ENCODE measurements around the gene EPPIN. TPM values are rescaled to one million over a fixed set of nuclear protein-coding genes. Genes with fewer than 3 reads are reported as not detected.
"Not testable (repeated sequence)": the region's sequence is repeated elsewhere in the genome, so short reads cannot be mapped to it uniquely, and the experiment has no call there.

The EPPIN gene
- total and polyA plus RNA-seq, 2 donors (not counting 1 experiment from before 2014, with no cell fraction given): not detected

DNA sequence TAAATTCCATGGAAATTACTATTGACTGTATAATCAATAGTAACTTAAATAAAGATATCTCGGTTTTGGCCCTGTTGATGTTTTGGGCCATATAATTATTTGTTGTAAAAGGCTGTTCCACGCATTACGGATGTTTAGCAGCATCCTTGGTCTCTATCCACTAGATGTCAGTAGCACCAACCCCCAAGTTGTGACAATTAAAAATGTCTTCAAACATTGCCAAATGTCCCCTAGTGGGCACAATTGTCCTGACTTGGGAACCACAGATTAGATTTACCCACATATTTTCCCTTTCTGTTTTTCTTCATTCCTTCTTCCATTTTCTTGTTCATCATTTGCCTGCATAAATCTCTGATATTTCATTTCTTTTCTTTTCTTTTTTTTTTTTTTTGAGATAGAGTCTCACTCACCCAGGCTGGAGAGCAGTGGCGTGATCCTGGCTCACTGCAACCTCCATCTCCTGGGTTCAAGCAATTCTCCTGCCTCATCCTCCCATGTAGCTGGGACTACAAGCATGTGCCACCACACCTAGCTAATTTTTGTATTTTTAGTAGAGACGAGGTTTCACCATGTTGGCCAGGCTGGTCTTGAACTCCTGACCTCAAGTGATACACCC is 45.5 kb upstream of the EPPIN start:
- TF ChIP-seq EZH2 (IDR thresholded peaks at IDR 0.05; ENCODE audit: low read length, missing control alignments): no peak
- TF ChIP-seq, protein P1, sequence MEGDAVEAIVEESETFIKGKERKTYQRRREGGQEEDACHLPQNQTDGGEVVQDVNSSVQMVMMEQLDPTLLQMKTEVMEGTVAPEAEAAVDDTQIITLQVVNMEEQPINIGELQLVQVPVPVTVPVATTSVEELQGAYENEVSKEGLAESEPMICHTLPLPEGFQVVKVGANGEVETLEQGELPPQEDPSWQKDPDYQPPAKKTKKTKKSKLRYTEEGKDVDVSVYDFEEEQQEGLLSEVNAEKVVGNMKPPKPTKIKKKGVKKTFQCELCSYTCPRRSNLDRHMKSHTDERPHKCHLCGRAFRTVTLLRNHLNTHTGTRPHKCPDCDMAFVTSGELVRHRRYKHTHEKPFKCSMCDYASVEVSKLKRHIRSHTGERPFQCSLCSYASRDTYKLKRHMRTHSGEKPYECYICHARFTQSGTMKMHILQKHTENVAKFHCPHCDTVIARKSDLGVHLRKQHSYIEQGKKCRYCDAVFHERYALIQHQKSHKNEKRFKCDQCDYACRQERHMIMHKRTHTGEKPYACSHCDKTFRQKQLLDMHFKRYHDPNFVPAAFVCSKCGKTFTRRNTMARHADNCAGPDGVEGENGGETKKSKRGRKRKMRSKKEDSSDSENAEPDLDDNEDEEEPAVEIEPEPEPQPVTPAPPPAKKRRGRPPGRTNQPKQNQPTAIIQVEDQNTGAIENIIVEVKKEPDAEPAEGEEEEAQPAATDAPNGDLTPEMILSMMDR (conservative IDR thresholded peaks at IDR 0.05 in 1 of 2, IDR thresholded peaks at IDR 0.05 in 1 of 2; ENCODE audit: low read depth in 1 of 2, low read length in 2 of 2): peak; percentile 43 to 44
- H2AFZ ChIP-seq (ENCODE audit: low read length): no peak overlapping the region
- H3K4me2 ChIP-seq (ENCODE audit: extremely low read depth, insufficient read depth, low read length): no peak overlapping the region
- H3K9me3 ChIP-seq (ENCODE audit: control insufficient read depth, insufficient read depth, low read depth, low read length): no peaks in the 10 kb centered on the region
- H3K27me3 ChIP-seq (ENCODE audit: control insufficient read depth, insufficient read depth, low read length): no peaks in the 10 kb centered on the region
- H3K79me2 ChIP-seq (ENCODE audit: control insufficient read depth, insufficient read depth, low read length): no peaks in the 10 kb centered on the region
- peak; percentile 17 to 19 for DNase-seq (ENCODE audit: low read depth in 2 of 2)
- no peaks in the 10 kb centered on the region for H3K4me1 ChIP-seq (ENCODE audit: control insufficient read depth, extremely low read depth, insufficient read depth, low read length)
- no peaks in the 10 kb centered on the region for H4K20me1 ChIP-seq (ENCODE audit: control insufficient read depth, extremely low read depth, insufficient read depth, low read length)
- H3K27ac ChIP-seq (ENCODE audit: insufficient read depth, low read length): no peak overlapping the region
- H3K4me3 ChIP-seq (replicated peaks in 1 of 4; ENCODE audit: control extremely low read depth in 1 of 4, insufficient read depth in 1 of 4, low read depth in 3 of 4, low read length in 4 of 4): no peak overlapping the region
- no peaks in the 10 kb centered on the region for H3K36me3 ChIP-seq (ENCODE audit: control insufficient read depth, insufficient read depth, low read length)
- no peak overlapping the region for H3K9ac ChIP-seq (ENCODE audit: insufficient read depth, low read length)

DNA sequence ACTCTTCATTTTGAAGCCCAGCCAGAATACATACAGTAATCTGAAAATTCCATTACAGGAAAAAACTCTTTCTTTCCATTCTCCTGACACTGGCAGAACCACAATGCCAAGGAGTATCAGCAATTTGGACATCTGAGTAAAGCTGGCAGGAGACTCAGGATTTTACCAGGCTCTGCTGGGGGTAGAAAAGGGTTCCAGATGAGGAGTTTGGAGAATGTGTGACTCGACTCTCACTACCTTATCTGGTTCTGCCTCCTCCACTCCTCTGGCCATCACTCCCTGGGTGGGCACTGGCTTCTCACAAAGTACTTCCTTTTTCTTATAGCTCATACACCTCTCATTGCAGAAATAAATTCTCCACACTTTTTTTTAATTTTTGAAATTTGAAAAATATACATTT is 42.5 kb upstream of the EPPIN start:
- no peak overlapping the region for H3K27ac ChIP-seq (ENCODE audit: insufficient read depth, low read length)
- H3K4me1 ChIP-seq (ENCODE audit: control insufficient read depth, extremely low read depth, insufficient read depth, low read length): no peaks in the 10 kb centered on the region
- no peaks in the 10 kb centered on the region for H3K27me3 ChIP-seq (ENCODE audit: control insufficient read depth, insufficient read depth, low read length)
- no peak for TF ChIP-seq EZH2 (IDR thresholded peaks at IDR 0.05; ENCODE audit: low read length, missing control alignments)
- TF ChIP-seq, protein P1 (conservative IDR thresholded peaks at IDR 0.05 in 1 of 2, IDR thresholded peaks at IDR 0.05 in 1 of 2; ENCODE audit: low read depth in 1 of 2, low read length in 2 of 2): no peak
- no peak for DNase-seq (ENCODE audit: low read depth in 2 of 2)
- no peak overlapping the region for H3K4me3 ChIP-seq (replicated peaks in 1 of 4; ENCODE audit: control extremely low read depth in 1 of 4, insufficient read depth in 1 of 4, low read depth in 3 of 4, low read length in 4 of 4)
- H3K9me3 ChIP-seq (ENCODE audit: control insufficient read depth, insufficient read depth, low read depth, low read length): no peaks in the 10 kb centered on the region
- no peak overlapping the region for H2AFZ ChIP-seq (ENCODE audit: low read length)
- H3K36me3 ChIP-seq (ENCODE audit: control insufficient read depth, insufficient read depth, low read length): no peaks in the 10 kb centered on the region
- H4K20me1 ChIP-seq (ENCODE audit: control insufficient read depth, extremely low read depth, insufficient read depth, low read length): no peaks in the 10 kb centered on the region
- H3K4me2 ChIP-seq (ENCODE audit: extremely low read depth, insufficient read depth, low read length): no peak overlapping the region
- no peaks in the 10 kb centered on the region for H3K79me2 ChIP-seq (ENCODE audit: control insufficient read depth, insufficient read depth, low read length)
- no peak overlapping the region for H3K9ac ChIP-seq (ENCODE audit: insufficient read depth, low read length)

DNA sequence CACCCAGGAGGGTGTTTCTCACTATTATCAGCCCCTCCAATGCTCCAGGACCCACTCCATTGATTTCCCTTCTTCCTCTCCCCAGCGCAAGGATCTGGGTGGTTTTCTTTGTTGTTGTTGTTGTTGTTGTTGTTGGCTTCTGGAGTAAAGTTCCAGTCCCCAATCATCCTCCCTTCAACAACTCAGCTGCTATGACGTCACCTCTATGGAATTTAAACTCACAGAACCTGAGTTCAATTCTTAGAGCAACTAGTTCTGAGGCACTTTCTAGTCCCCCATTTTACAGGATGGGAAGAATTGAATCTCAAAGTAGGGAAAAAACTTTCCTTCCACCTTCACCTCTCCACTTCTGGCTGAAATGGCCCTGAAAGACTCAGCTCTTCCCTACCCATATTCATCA is 41.6 kb upstream of the EPPIN start:
- TF ChIP-seq, protein P1 (conservative IDR thresholded peaks at IDR 0.05 in 1 of 2, IDR thresholded peaks at IDR 0.05 in 1 of 2; ENCODE audit: low read depth in 1 of 2, low read length in 2 of 2): no peak
- TF ChIP-seq EZH2 (IDR thresholded peaks at IDR 0.05; ENCODE audit: low read length, missing control alignments): no peak
- H3K9ac ChIP-seq (ENCODE audit: insufficient read depth, low read length): no peak overlapping the region
- no peaks in the 10 kb centered on the region for H3K4me1 ChIP-seq (ENCODE audit: control insufficient read depth, extremely low read depth, insufficient read depth, low read length)
- no peaks in the 10 kb centered on the region for H3K27me3 ChIP-seq (ENCODE audit: control insufficient read depth, insufficient read depth, low read length)
- H3K4me2 ChIP-seq (ENCODE audit: extremely low read depth, insufficient read depth, low read length): no peak overlapping the region
- no peaks in the 10 kb centered on the region for H3K9me3 ChIP-seq (ENCODE audit: control insufficient read depth, insufficient read depth, low read depth, low read length)
- no peaks in the 10 kb centered on the region for H4K20me1 ChIP-seq (ENCODE audit: control insufficient read depth, extremely low read depth, insufficient read depth, low read length)
- H3K27ac ChIP-seq (ENCODE audit: insufficient read depth, low read length): no peak overlapping the region
- H2AFZ ChIP-seq (ENCODE audit: low read length): no peak overlapping the region
- no peaks in the 10 kb centered on the region for H3K36me3 ChIP-seq (ENCODE audit: control insufficient read depth, insufficient read depth, low read length)
- no peaks in the 10 kb centered on the region for H3K79me2 ChIP-seq (ENCODE audit: control insufficient read depth, insufficient read depth, low read length)
- no peak overlapping the region for H3K4me3 ChIP-seq (replicated peaks in 1 of 4; ENCODE audit: control extremely low read depth in 1 of 4, insufficient read depth in 1 of 4, low read depth in 3 of 4, low read length in 4 of 4)
- DNase-seq (ENCODE audit: low read depth in 2 of 2): no peak

DNA sequence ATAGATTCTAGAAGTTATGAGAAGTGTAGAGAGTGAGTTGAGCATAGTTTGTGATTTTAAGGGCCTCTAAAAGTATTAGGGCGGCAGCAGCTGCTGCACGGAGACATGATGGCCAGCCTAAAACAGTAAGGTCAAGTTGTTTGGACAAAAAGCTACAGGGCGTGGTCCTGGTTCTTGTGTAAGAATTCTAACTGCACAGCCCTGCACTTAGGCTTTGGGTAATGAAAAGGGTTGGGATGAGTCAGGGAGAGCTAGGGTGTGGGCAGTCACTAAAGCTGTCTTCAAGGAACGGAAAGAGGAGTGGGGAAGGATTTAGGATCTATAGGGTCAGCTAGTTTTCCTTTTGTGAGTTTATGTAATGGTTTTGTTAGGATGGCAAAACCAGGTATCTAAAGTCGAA is 38.8 kb upstream of the EPPIN start:
- not testable (repeated sequence) for H3K4me1 ChIP-seq (ENCODE audit: control insufficient read depth, extremely low read depth, insufficient read depth, low read length); H2AFZ ChIP-seq (ENCODE audit: low read length); H3K9me3 ChIP-seq (ENCODE audit: control insufficient read depth, insufficient read depth, low read depth, low read length); H3K27me3 ChIP-seq (ENCODE audit: control insufficient read depth, insufficient read depth, low read length); H3K36me3 ChIP-seq (ENCODE audit: control insufficient read depth, insufficient read depth, low read length); H3K9ac ChIP-seq (ENCODE audit: insufficient read depth, low read length); H3K27ac ChIP-seq (ENCODE audit: insufficient read depth, low read length); H3K79me2 ChIP-seq (ENCODE audit: control insufficient read depth, insufficient read depth, low read length); DNase-seq (ENCODE audit: low read depth in 2 of 2); H3K4me2 ChIP-seq (ENCODE audit: extremely low read depth, insufficient read depth, low read length); H3K4me3 ChIP-seq (replicated peaks in 1 of 4; ENCODE audit: control extremely low read depth in 1 of 4, insufficient read depth in 1 of 4, low read depth in 3 of 4, low read length in 4 of 4); H4K20me1 ChIP-seq (ENCODE audit: control insufficient read depth, extremely low read depth, insufficient read depth, low read length)

DNA sequence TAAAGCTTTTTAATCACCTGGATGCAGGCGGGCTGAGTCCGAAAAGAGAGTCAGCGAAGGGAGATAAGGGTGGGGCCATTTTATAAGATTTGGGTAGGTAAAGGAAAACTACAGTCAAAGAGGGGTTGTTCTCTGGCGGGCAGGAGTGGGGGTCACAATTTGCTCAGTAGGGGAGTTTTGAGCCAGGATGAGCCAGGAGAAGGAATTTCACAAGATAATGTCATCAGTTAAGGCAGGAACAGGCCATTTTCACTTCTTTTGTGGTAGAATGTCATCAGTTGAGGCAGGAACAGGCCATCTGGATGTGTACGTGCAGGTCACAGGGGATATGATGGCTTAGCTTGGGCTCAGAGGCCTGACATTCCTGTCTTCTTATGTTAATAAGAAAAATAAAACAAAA is 37.1 kb upstream of the EPPIN start:
- not testable (repeated sequence) for DNase-seq (ENCODE audit: low read depth in 2 of 2); H4K20me1 ChIP-seq (ENCODE audit: control insufficient read depth, extremely low read depth, insufficient read depth, low read length); H2AFZ ChIP-seq (ENCODE audit: low read length); H3K4me1 ChIP-seq (ENCODE audit: control insufficient read depth, extremely low read depth, insufficient read depth, low read length); H3K9ac ChIP-seq (ENCODE audit: insufficient read depth, low read length); H3K4me3 ChIP-seq (replicated peaks in 1 of 4; ENCODE audit: control extremely low read depth in 1 of 4, insufficient read depth in 1 of 4, low read depth in 3 of 4, low read length in 4 of 4); H3K4me2 ChIP-seq (ENCODE audit: extremely low read depth, insufficient read depth, low read length); H3K27ac ChIP-seq (ENCODE audit: insufficient read depth, low read length); H3K9me3 ChIP-seq (ENCODE audit: control insufficient read depth, insufficient read depth, low read depth, low read length); H3K79me2 ChIP-seq (ENCODE audit: control insufficient read depth, insufficient read depth, low read length); H3K36me3 ChIP-seq (ENCODE audit: control insufficient read depth, insufficient read depth, low read length); H3K27me3 ChIP-seq (ENCODE audit: control insufficient read depth, insufficient read depth, low read length)

Data from fibroblast of lung (primary cell).